DMS 273 (cell line): Measurements from ENCODE around the gene KAZN.

ENCODE experiments used
- DNase-seq: peaks from one replicate; lab custom pipeline; 2025; ENCODE audit not compliant: unreplicated experiment; lab: John Stamatoyannopoulos, UW

KAZN gene

DNA sequence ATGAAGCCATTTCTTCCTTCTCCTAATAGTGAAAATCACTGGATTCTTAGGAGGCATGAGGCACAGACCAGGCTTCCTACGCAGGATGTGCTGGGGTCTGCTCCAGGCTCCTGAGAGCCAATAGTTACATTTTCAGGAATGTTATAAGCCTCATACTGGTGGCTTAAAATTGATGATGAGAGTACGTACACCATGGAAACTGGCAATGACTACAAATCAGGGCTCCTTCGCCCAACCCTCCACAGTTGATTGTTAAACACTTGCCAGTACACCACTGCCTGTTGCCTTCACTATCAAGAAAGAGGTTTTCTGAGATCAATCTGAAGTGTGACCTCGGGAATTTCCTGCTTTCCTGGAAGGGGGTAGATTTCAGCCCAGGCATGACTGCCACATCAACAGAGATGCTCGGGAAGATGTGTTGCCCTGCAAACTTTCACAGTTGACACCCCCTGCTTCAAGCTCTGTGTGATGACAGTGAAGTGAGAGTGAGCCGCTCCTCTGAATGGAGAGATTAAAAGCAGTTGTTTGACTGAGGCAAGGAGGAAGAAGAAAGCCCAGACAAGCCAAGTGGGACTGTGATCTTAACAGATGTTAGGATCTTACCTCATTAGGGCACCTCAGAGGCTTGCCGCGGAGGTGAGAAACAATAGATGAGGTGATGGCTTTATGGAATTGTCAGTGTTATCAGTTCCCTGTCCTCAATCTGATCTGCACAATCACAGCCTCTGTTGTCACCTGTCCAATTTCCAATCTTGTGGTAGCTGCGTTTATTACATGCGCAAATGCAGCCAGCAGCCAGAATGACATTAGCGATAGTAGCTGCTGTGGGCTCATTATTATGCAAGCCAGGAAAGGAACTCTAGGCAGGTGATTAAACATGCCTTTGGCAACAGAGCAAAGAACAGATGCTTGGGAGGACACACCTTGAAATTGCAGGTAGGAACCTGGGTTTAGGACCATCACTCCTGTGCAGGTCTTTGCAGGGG lies 277.3 kb downstream of the KAZN start:
- peak; percentile 17 for DNase-seq

DNA sequence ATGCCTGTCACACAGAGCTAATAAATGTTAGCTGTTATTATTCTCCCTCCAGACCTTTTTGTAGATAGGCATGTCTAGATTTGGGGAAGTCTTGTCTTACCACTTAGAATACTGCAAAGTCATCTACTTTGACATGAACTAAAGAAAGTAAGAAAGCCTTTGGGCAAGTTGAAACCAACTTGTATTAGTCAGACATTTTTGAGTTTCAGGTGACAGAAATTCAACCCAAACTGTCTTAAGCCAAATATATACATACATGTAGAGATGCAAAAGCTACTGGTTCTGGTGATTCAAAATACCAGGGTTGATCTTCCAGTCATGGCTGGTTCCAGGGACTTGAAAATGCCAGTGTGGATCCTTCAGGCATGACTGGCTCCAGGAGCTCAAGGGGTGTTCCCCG lies 278.3 kb downstream of the KAZN start:
- no peak for DNase-seq

DNA sequence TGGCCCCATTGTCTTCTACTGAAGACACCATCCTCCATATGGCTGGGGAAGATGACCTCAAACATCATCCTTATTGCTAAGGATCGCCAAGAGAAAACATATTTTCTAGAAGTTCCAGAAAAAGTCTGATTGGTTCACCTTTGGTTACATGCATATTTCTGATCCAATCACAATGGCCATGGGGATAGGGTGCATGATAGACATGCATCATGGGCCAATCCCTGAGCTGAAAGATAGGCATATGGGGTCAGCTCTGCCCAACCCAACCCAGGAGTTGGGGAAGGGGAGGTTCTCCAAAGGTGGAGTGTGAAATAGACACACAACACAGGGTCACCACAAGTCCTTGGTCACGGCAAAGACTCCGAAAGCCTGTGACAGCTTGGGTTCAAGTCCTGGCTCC lies 278.7 kb downstream of the KAZN start:
- no peak for DNase-seq

GRCh38 chr1:14878124-14878523 lies 279.6 kb downstream of the KAZN start:
- DNase-seq: no peak

DNA sequence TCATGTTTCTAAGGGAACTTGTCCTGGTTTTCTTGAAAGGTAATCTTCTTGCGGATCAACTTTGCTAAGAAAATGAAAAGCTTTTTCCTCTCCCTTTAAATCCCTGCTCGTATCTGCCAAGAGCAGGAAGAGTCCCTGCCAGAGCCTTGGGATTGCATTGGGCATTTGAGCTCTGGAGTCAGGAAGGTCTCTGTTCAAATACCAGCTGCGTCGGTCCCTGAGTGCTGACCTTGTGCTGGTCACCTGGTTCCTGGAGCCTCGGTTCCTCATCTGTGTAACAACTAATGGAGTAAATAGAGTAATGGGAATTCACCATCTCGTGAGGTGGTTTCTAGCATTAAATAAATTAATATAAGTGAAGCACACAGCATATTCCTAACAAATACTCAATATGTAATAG lies 280.5 kb downstream of the KAZN start:
- DNase-seq: no peak

- no peak for DNase-seq
These were observed 282.2 kb downstream of the KAZN start for GRCh38 chr1:14880456-14881316.

GRCh38 chr1:14881775-14882672 lies 283.5 kb downstream of the KAZN start:
- no peak for DNase-seq

GRCh38 chr1:14884614-14885175 lies 286.2 kb downstream of the KAZN start:
- DNase-seq: no peak

- DNase-seq: no peak
These were observed 288.6 kb downstream of the KAZN start for GRCh38 chr1:14887044-14887566.

DNA sequence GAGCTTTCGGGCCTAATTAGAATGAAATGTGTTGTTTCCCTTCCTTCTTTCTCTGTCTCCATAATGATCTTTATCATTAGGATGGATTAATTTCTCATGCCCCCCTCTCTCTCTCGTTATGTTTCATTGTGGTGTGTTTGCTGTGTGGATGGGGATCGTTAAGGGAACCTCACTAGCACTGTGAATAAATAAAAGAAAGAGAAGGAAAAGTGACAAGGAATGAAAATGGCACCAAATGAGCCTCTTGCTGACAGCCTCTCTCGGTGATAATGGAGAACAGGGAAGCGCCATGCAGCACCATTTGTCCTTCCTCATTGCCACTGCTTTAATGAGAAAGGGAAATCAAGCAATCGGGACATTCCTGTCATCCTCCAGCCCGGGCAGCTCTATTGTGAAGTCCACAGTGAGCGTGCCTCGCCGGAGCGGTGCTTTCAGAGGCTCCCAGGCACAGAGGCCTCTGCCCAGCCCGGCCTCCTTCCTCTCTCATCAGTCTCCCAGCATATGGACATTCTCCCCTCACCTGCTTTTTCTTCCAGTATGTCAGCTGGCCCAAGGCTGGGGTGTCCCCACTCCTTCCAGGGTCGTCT lies 289.4 kb downstream of the KAZN start:
- DNase-seq: no peak

GRCh38 chr1:14888374-14888773 lies 289.9 kb downstream of the KAZN start:
- DNase-seq: no peak

DNA sequence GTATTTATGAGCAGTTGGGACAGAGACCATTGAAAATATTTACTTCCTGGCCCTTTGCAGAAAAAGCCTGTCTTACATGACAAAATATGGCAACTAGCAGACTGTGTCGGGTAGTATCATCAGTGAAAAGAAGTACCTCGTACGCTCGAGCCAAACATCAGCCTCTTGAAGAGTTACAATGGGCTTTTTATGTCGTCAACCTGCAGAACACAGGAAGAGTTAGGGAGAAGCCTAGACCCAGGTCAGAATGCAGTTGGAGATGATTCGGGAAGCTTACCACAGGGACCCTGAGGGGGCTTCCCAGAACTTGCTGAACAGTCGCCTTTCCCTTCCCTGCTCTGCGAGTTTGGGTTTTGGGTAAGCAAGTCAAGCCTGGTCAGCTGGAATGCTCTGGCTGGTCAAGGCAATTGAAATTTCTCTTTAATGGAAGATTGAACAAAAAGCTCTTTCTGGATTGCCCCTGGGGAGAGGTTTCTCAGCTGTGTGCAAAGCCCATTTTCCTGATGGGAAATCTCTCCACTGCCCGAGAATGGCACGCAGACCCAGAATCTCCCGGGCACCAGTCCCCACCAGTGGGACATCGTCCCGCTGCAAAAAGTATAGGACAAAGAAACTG lies 291.4 kb downstream of the KAZN start:
- no peak for DNase-seq

GRCh38 chr1:14891991-14892390 lies 293.5 kb downstream of the KAZN start:
- DNase-seq: peak; percentile 15

DNA sequence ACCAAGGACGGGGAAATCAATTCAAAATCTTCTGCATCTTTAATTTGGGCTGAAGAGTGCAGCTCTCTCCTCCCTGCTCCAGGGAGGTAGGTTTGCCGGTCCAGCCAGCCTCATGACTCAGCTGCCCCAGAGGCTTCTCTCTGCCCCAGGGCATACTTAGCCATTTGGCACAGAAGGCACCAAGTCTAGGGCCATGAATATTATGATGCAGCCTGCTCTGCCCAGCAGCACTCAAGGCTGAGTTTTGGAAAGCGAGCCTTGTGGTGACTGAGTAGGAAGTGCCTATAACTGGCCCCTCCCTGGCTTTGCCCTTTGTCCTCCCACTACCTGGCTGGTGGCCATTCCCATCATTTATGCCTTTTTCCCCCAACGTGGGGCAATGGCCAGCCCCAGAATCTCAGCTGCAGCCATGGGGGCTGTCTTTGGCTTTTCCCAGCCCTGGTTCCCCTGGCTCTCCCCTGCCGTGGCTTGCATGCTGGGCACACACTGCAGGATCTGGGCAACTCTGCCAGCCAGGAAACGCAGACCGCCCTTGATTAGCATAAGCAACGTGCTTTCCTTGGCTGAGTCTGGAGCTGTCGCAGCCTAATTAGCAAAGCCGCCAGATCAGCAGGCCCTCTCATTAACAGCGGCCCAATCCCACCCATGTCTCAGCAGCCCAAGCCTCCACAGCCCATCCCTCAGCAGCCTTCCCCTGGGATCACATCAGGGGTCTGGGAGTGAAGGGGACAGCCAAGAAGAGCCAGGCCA lies 296.5 kb downstream of the KAZN start:
- DNase-seq: peak; percentile 47

DNA sequence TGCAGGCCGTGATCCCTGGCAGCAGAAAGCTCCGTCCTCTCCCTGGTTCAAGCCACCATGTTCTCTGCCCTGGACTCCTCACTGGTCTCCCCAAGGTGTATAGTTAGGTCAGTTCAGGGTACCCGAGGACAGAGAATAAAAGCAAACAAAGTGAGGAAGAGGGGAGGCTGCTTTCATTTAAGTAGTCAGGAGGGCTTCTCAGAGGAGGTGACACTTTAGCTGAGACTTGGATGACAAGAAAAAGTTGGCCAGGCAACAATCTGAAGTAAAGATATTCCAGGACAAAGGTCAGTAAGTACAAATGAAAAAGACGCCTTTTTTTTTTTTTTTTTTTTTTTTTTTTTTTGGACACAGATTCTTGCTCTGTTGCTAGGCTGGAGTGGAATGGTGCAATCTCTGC lies 297.2 kb downstream of the KAZN start:
- no peak for DNase-seq

- no peak for DNase-seq
These were observed 298.0 kb downstream of the KAZN start for GRCh38 chr1:14896381-14897079.

DNA sequence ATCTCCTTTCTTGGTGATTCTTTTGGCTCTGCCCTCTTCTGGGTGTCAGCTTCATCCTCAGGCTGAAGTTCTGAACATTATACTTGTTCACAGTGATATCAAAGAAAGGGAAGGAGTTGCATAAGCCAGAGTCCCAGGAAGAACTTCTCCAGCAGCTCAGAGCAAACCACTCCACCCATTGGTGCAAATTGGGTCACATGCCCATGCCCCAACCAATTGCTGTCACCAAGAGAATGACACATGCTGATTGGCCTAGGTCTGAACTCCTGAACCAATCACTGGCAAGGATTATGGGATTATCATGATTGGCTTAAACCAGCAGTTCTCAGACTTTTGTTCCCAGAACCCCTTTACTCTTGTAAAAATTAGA lies 298.6 kb downstream of the KAZN start:
- DNase-seq: peak; percentile 33

DNA sequence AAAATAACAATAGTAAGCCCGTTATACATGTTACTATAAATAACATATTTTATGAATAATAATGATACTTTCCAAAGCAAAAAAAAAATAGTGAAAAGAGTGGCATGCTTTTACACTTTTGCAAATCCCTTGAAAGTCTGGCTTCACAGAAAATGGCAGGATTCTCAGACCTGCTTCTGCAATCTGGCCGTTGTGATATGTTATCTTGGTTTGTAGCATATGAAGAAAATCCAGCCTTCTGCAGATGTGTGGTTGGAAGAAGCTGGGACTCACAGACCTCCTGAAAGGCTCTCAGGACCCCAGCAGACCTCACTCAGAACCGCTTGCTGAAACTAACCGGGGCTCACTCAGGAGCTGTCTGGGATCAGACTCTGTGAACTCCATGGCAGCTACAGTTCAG lies 299.1 kb downstream of the KAZN start:
- DNase-seq: no peak
